ENCODE results near the gene PTPRO.

Gene PTPRO

DNA sequence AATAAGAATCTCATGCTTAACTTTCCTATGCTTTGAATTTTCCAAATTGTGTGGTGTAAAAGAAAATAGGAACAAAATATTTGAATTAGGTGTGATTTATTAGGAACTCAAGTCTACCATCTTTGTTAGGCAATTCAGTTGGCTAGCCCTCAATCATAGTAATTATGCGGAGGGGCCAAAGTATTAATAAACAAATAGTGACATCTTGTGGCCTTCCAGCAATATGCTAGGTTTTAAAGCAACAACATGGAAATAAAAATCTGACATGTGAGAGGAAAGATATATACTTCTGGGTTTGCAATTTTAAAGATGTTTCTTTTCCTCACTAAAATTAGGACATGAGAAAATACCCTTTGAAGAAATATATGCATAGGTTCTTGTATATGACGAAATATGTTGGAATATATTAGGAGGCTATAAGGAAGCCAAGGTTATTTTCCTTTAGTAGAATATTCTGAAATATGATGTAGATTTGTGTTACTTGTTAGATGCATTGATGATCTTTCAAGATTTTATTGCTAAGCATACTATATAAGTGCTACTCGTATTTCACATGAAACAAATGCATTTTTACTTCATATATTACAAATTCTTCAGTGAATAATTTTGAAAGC lies 200.4 kb downstream of the PTPRO start:
- DNase-seq (ENCODE audit: low read depth in 2 of 2, low spot score in 1 of 2) = no peak

DNA sequence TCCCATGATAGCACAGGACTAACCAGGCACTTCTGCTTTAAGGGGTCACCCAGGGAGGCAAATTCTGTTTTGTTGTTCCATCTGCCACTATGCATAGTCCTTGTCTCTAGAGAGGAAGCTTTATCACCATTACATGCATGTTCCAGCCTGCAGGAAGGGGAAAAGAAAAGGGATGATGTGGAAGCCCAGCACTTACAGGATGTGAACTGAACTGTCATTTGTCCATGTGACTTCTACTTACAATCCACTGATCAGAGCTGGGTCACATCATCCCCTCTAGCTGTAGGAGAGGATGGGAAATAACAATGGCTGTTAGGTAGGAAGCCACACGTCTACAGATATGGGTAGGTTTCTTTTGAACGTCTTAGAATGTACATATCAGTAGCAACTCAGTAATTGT lies 203.1 kb downstream of the PTPRO start:
- DNase-seq (ENCODE audit: low read depth in 2 of 2, low spot score in 1 of 2) = no peak

DNA sequence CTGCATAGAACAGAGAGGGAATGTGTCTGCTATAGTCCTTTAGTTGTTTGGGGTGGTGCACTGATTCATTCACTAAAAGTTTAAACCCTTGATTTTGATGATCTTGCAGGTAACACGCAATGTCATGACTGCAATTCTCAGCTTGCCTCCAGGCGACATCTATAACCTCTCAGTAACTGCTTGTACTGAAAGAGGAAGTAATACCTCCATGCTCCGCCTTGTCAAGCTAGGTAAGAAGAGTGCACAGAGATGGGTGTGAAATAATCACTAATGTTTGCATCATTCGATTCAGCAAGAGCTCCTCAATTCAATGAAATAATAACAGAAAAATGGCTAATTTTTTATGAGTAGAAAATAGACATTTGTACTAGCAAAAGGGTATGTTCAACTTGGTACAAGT lies 203.7 kb downstream of the PTPRO start:
- DNase-seq (ENCODE audit: low read depth in 2 of 2, low spot score in 1 of 2) = no peak

DNA sequence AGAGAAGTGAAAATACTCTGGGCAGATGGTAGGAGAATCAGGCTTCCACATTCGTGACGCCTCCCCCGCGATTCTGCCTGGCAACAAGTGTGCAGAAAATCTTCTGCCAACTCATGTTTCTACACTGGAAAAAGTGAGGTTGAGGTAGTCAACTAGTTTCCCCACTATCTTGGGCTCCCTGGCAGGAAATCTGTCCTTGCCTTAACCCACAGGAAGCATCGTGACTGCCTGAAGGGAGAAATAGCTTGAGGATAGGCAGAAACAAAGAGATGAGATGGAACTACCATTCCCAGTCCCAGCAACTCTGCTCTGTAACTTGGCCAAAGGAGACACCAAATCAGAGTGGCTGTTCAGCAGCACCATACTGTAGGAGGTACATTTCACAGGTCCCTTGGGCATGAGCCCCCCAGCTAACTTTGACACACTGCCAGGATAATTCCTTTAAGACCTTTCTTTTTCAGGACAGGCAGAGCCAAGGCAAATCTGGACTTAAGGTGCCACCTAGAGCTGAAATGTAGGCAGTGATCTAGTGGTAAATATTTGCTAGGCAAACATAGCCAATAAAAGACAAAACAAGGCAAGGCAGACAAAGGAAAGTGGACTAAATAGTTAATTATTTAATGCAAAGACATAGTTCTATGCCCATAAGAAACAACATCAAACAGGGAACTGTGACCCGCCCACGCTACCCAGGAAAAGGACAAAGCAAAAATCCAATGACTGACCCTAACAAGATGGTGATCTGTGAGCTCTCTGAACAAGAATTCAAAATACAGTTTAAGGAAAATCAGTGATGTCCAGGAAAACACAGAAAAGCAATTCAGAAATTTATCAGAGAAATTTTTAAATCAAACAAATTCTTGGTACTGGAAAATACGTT lies 205.1 kb downstream of the PTPRO start:
- DNase-seq (ENCODE audit: low read depth in 2 of 2, low spot score in 1 of 2) = no peak

DNA sequence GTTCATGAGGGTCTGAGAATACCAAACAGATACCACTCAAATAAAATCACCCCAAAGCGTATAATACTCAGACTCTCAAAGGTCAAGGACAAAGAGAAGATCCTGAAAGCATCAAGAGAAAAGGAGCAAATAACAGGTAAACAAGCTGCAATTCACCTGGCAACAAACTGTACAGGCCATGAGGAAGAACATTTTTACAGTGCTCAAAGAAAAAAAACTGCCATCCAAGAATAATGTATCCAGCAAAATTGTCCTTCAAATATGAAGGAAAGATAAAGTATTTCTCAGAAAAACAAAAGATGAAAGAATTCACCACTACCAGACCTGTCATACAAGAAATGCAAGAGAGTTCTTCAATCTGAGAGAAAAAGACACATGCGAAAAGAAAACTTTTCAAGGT lies 206.4 kb downstream of the PTPRO start:
- DNase-seq (ENCODE audit: low read depth in 2 of 2, low spot score in 1 of 2) = no peak

DNA sequence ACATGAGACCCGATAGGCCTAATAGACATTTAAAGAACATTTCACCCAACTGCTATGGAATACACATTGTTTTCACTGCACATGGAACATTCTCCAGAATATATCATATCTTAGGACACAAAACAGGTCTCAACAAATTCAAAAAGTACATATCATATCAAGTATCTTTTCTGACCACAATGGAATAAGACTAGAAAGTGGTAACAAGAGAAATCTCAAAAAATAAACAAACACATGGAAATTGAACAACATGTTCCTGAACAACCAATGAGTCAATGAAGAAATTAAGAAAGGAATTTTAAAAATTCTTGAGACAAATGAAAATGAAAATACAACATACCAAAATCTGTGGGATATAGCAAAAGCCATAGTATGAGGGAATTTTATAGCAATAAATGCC lies 208.1 kb downstream of the PTPRO start:
- DNase-seq (ENCODE audit: low read depth in 2 of 2, low spot score in 1 of 2) = no peak

DNA sequence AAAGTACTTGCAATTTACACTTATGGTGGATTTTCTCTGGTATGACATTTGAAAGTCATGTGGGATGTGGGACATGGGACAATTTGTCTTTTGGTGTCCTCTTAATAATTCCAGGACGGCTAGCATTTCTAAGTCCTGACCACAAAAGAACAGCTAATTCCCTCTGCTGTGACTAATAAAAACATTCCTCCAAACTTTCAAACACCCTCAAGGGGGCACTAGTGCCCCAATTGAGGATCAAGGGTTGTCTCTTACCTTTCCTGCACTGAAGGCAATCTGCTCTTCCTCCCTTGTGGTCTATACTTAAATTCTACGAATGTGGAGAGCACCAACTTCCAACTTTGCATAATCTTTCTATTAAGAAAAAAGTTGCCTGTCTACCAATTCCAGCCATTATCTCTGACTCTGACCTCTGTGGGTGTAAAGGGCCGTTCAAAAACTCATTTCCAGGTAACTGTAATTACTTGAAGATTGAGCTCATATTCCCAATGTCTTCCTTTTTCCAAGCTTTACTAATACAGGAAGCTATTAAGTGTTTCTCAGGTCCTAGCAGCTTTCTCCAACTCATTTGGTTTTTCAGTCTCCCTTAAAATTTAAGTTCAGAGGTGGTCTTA lies 210.2 kb downstream of the PTPRO start:
- no peak for DNase-seq (ENCODE audit: low read depth in 2 of 2, low spot score in 1 of 2)

DNA sequence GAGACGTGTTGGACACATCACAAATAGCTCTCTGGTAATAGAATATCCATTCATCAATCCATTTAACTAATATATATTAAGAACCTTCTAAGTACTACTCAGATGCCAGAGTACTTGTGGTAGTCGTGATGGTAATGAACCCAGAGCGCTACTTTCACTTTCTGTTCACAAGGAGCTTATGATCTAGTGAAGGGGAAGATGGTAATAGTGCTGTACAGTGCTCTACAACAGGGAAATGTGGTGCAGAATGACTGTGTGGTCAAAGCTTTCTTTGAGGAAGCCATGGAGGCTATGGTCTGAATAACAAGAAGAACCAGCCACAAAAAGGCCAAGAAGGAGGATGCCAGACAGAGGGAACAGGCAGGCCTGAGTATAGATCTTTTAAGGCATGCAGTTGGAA lies 212.0 kb downstream of the PTPRO start:
- DNase-seq (ENCODE audit: low read depth in 2 of 2, low spot score in 1 of 2) = no peak

DNA sequence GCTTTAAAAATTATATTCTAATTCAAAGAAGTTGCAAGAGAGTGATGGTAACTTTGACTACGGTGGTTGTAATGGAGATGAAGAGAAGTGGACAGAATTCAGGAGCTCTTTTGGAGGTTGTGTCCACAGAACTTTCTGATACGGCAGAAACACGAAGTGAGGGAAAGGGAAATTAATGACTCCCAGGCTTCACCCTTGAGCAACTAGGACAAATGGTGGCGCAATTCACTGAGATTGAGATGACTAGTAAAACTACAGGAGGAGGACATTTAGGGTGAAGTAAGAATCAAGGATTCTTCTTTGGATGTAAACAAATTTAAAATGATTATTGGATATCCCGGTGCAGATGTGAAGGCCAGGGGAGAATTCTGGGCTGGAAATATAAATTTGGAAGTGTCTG lies 212.6 kb downstream of the PTPRO start:
- DNase-seq (ENCODE audit: low read depth in 2 of 2, low spot score in 1 of 2) = no peak

DNA sequence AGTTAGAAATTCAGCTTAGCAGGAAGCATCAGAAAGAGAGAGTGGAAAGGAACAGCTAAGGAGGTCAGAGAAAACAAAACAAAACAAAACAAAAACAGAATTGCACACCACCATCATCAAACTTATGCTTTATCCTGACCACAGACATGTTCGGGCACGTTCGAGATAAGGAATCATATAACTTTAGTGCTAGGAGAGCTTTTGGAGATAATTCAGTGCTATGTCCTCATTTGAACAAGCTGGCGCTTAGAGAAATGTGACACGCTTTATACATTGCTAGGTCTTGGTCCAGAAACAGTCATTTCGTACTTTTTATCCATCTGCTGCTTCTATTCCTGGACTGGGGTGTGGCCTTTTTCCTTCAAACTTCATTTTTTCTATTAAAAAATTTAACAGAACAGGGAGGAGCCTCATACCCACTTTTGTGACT lies 213.1 kb downstream of the PTPRO start:
- DNase-seq (ENCODE audit: low read depth in 2 of 2, low spot score in 1 of 2) = no peak

DNA sequence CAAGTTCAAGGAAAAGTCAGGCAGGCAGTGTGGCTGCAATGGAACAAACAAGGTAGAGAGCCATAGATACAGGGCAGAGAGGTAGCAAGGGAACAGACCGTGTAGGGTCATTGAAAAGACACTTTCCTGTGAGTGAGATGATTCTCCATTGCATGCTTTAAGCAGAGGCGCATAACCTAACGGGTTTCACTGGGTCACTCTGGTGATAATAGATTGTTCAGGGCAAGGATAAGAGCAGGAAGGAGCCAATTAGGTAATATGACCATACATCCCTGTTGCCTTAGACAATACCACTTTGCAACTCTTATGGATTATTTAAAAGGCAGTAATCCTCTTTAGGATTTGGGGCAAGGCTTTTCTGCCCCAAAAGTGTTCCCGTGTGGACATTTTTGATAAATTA lies 214.1 kb downstream of the PTPRO start:
- no peak for DNase-seq (ENCODE audit: low read depth in 2 of 2, low spot score in 1 of 2)

DNA sequence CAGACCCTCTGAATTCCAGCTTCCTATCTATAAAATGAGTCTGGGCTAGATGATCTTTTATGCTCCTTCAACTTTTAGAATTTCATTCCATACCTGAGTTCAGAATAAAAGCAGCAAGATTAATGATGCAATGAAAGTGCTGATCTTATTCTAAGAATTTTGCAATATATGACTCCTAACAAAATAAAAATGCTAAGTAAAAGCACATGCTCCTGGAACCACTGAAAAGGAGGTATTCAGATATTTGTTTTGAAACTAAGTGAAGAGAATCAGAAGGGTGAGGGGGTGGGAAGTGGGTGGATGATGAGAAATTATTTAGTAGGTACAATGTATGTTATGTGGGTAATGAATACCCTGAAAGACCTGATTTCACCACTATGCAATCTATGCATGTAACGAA lies 216.6 kb downstream of the PTPRO start:
- no peak for DNase-seq (ENCODE audit: low read depth in 2 of 2, low spot score in 1 of 2)

DNA sequence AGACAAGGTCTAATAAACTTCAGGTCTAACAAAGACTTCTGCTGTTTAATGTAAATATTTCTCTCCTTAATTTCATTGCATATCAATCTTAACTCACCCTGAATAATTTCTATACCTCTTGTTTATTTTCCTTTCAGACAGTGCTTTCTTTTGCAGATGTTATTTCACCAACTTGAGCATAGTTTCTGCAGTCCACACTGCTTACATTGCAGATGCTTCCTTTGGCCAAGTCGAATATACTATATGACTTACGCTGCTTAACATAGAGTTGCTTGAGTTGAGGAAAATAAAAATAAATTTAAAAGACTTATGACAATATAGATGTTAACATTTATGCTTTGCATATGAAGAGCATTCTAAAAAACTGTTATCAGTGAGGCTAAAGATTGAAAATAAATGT lies 217.7 kb downstream of the PTPRO start:
- no peak for DNase-seq (ENCODE audit: low read depth in 2 of 2, low spot score in 1 of 2)

DNA sequence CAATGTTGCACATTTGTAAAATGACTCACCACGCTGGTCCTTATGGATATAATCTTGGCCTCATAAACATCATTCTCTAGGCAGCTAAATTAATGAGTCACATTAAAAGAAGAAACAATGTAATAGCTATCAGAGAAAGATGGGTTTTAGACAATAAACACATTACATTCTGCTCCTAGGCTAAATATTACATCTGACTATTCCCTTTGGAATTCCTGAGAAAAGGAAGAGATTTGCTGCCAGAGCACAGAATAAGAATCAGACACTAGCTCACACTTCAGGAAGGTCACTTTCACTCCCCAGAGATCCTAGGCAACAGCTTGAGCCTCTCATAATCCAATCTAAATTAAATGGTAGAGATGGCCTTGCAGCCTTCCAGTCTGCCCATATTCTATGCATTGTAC lies 218.2 kb downstream of the PTPRO start:
- no peak for DNase-seq (ENCODE audit: low read depth in 2 of 2, low spot score in 1 of 2)

DNA sequence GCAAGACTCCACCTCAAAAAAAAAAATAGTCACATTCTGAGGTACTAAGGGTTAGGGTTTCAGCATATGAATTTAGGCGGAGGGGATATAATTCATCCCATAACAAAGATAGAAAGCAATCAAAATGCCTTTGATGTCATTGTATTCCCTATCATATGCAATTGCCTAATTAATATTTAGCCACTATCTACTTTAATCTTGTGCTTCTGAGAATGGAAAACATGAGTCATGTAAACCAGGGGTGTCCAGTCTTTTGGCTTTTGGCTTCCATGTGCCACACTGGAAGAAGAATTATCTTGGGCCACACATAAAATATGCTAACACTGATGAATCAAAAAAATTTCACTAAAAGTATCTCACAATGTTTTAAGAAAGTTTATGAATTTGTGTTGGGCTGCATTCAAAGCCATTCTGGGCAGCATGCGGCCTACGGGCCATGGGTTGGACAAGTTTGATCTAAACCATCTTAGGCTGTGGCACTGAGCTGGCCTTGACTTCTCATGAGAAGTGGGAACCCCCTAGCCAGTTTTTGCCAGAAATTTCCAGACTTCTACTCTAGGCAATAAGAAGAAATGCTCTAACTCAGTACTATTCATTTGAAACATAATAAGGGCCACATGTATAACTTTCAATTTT lies 219.8 kb downstream of the PTPRO start:
- DNase-seq (ENCODE audit: low read depth in 2 of 2, low spot score in 1 of 2) = no peak

DNA sequence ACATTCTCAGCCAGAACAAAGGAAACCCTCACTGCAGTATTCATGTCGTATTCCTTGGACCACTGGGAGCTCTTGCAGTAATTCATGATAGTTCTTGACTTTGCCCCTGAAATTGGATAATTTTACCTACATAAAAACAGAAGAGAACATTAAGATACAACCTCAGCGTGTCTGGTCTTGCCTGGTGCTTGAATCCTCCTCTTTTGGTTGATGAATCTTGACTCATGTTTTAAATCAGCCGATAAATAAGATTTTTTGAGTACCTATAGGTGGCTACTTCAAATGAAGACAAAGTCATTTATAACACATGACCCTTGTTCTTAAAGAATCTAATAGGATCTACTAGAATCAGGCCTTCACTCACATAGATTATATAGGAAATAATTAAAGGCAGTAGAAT lies 221.0 kb downstream of the PTPRO start:
- no peak for DNase-seq (ENCODE audit: low read depth in 2 of 2, low spot score in 1 of 2)

DNA sequence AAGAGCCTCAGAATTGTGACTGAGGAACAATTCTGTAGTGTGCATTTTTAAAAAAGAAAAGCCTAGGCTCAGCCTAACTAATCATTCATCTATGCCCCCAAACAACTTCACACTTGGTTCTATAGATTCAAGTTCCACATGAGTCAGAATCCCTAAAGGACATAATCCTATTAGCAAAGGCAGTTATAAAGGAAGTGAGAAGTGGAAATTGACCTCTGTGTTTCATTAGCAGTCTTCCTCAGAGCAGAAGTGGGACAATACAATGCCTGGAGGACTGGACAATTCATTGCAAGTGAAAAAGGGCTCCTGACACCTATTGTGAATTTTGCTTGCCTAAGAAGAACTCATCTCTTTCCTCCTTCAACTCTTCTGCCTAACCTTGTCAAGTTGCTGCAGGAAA lies 222.3 kb downstream of the PTPRO start:
- DNase-seq (ENCODE audit: low read depth in 2 of 2, low spot score in 1 of 2) = no peak

DNA sequence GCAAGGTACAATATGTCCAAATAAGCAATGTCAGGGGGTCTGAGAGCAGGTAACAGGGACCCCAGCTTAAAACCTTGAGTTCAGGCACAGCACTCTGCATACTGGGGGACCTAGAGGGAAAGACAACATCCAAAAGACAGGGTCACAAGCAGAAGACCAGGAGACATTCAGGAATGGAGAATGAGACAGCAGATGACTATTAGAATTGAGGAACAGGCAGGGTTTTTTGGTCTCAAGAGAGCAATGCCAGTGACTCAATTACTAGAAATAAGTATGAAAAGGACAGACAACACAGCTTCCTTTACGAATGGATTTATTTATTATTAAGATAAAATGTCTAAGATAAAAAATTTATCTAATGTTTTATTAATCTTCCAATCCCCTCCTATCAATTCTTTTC lies 223.0 kb downstream of the PTPRO start:
- no peak for DNase-seq (ENCODE audit: low read depth in 2 of 2, low spot score in 1 of 2)

DNA sequence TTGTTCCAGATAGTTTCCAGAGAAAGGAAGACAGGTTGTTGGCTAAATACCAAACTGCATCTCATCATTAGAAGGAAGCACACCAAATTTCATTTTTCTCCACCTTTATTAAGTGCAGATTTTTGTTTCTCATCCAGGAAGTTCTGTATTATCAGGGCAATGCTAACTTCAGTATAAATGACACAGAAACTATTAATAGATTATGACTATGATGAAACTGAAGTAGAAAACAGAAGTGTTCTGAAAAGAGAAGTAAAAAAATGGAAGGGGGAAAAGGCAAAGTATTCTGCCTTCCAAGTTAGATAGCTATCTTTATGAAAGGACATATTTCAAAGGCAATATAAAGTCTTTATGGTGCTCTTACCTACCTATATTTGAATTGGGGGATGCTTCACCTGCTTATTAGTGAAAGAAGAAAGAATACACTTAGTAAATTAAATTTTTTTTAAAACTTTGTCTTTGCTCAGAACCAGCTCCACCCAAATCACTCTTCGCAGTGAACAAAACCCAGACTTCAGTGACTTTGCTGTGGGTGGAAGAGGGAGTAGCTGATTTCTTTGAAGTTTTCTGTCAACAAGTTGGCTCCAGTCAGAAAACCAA lies 223.9 kb downstream of the PTPRO start:
- DNase-seq (ENCODE audit: low read depth in 2 of 2, low spot score in 1 of 2) = no peak

DNA sequence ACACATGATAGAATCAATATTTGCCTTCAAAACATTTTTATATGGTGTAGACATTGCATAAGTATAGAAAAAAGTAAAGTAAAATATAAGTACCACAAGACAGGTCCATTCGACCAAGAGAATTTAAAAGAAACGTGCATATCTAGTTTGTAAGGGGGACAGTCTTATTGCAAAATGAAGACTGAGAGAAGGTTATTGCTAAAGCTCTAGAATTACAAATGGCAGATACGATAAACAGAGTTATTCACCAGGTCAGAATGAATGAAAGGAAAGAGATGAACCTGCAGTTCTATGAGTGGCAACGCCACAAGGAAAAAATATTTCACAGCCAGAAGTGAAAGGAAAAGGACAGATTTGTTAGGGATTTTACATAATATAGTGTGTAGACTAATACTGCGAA lies 224.8 kb downstream of the PTPRO start:
- DNase-seq (ENCODE audit: low read depth in 2 of 2, low spot score in 1 of 2) = no peak

DNA sequence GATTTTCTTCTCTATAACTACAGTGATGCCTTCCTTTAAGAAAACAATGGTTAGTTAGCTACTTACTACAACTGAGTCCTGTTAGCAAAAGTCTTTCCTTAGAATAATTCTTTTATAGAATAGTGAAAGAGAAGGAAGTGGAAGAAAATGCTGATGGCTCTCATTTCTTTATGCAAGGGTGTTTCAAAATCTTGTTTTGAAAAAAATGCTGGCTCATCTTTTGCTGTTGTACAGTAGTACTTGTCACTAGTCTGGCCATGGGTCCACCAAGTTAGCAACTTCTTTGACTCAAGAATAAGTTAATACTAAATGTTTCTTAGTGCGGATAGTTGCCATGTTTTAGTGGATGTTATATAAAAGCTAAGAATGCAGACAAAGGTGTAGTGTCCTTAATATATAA lies 225.4 kb downstream of the PTPRO start:
- DNase-seq (ENCODE audit: low read depth in 2 of 2, low spot score in 1 of 2) = no peak

DNA sequence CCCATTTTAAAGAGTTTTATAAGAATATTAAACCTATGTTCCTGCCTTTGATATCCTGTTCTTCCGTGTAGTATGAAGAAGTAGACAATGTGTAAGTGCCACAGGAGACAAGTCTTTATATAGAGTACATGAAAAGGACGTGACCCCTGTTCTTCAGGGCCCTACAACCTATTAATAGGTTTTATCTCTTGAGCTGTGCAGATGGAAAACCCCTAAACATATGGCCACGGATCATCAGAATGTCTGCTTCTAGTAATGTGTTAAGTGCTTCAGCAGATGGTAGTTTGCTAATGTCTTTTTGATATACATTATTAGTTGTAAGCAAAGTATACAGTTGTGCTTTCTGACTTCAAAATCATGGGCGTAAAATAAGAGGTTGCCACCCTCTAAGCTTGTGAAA lies 228.5 kb downstream of the PTPRO start:
- DNase-seq (ENCODE audit: low read depth in 2 of 2, low spot score in 1 of 2) = no peak
